Measurements from ENCODE around the gene SPIRE1.

SPIRE1 gene

DNA sequence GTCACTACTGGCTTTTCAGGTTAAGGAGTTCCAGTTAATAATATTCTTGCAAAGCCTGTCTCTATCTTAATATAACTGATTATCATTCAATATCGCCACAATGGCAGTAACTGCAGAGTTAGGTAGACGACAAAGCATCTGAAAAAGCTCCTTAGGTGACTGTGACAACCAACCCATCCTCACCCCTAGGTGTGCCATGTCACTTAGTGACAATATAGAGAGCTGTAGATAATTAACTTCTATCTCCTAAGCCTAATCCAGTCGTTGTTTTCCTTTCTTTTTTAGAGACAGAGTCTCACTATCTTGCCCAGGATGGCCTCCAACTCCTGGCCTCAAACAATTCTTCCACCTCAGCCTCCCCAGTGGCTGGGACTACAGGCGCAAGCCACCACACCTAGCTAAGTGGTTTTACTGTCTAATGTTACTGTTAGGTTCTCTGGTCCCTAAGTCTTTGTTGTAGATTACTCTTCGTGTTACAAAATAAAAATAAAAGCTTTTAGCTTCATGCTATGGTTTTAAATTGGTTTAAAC lies 65.2 kb downstream of the SPIRE1 start:
- no peak for DNase-seq (ENCODE audit: low read depth)
- in situ Hi-C loops (cut with HindIII; ENCODE audit: low sequenced_read_pairs), result no loop called here
- TF ChIP-seq, protein P1, sequence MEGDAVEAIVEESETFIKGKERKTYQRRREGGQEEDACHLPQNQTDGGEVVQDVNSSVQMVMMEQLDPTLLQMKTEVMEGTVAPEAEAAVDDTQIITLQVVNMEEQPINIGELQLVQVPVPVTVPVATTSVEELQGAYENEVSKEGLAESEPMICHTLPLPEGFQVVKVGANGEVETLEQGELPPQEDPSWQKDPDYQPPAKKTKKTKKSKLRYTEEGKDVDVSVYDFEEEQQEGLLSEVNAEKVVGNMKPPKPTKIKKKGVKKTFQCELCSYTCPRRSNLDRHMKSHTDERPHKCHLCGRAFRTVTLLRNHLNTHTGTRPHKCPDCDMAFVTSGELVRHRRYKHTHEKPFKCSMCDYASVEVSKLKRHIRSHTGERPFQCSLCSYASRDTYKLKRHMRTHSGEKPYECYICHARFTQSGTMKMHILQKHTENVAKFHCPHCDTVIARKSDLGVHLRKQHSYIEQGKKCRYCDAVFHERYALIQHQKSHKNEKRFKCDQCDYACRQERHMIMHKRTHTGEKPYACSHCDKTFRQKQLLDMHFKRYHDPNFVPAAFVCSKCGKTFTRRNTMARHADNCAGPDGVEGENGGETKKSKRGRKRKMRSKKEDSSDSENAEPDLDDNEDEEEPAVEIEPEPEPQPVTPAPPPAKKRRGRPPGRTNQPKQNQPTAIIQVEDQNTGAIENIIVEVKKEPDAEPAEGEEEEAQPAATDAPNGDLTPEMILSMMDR (IDR thresholded peaks at IDR 0.05; ENCODE audit: low read depth, low read length, missing control alignments), result no peak
- H3K4me3 ChIP-seq (ENCODE audit: low read depth, low read length), result no peak overlapping the region

GRCh38 chr18:12589448-12589847 lies 68.5 kb downstream of the SPIRE1 start:
- no peak for DNase-seq (ENCODE audit: low read depth)
- no peak overlapping the region for H3K4me3 ChIP-seq (ENCODE audit: low read depth, low read length)
- TF ChIP-seq, protein P1 (IDR thresholded peaks at IDR 0.05; ENCODE audit: low read depth, low read length, missing control alignments), result no peak
- in situ Hi-C loops (cut with HindIII; ENCODE audit: low sequenced_read_pairs), result no loop called here

DNA sequence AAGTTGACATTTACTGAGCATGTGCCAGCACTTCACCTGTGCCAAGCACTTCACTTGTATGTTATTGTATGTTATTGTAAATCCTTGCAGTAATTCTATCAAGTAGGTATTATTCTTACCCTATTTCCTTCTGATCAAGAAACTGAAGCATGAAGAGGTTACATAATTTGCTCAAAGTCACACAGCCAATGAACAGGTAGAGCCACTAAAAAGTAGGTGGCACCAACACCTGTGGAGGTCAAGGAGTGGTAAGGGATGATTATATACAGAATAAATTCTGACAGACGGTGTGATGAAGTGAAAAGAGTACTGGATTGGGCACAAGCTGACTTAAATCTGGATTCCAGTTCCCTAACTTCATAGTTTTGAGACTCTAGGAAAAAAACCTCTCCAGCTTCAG lies 71.0 kb downstream of the SPIRE1 start:
- H3K4me3 ChIP-seq (ENCODE audit: low read depth, low read length), result no peak overlapping the region
- TF ChIP-seq, protein P1 (IDR thresholded peaks at IDR 0.05; ENCODE audit: low read depth, low read length, missing control alignments), result no peak
- DNase-seq (ENCODE audit: low read depth), result no peak
- in situ Hi-C loops (cut with HindIII; ENCODE audit: low sequenced_read_pairs), result no loop called here

GRCh38 chr18:12585218-12585617 lies 72.7 kb downstream of the SPIRE1 start:
- TF ChIP-seq, protein P1 (IDR thresholded peaks at IDR 0.05; ENCODE audit: low read depth, low read length, missing control alignments), result no peak
- no peak overlapping the region for H3K4me3 ChIP-seq (ENCODE audit: low read depth, low read length)
- no peak for DNase-seq (ENCODE audit: low read depth)
- in situ Hi-C loops (cut with HindIII; ENCODE audit: low sequenced_read_pairs), result no loop called here

DNA sequence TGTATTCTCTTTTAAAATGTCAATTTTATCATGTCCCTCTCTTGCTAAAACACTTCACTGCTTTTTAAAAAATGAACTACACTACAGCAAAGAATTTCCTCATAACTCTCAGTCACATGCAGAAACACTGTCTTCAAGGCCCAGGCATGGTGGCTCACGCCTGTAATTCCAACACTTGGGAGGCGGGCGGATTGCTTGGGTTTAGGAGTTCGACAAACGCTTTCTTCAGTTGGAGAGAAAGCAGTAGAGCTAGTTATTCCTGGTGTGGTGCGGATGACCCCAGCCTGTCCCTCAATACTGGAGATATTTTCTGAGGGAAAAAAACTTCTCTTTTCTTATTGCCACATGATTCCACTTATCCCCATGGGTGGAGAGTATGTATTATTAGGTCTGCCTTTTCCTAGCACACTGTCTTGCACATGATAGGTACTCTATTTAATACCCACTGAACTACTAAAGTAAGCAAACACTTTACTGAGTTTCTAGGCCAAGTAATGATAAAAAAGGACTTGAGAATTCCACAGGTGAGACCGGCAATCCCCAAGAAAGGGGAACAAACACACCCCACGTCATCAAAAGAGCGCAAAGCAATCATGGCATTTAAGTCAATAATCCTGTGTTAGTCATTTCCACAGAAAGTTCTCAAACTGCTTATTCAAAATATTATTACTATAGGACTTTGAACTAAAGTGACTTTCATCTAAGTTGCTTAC lies 77.1 kb downstream of the SPIRE1 start:
- no peak for DNase-seq (ENCODE audit: low read depth)
- in situ Hi-C loops (cut with HindIII; ENCODE audit: low sequenced_read_pairs), result no loop called here
- TF ChIP-seq, protein P1 (IDR thresholded peaks at IDR 0.05; ENCODE audit: low read depth, low read length, missing control alignments), result no peak
- H3K4me3 ChIP-seq (ENCODE audit: low read depth, low read length), result no peak overlapping the region

- no peak overlapping the region for H3K4me3 ChIP-seq (ENCODE audit: low read depth, low read length)
- TF ChIP-seq, protein P1 (IDR thresholded peaks at IDR 0.05; ENCODE audit: low read depth, low read length, missing control alignments), result no peak
- DNase-seq (ENCODE audit: low read depth), result no peak
- in situ Hi-C loops (cut with HindIII; ENCODE audit: low sequenced_read_pairs), result no loop called here
Observed at GRCh38 chr18:12579775-12580174, 78.1 kb downstream of the SPIRE1 start.
